ENCODE measurements around the gene ZNF512. TPM values are rescaled to one million over a fixed set of nuclear protein-coding genes. Genes with fewer than 3 reads are reported as not detected.

The ZNF512 gene
- total and polyA plus RNA-seq, 2 donors (not counting 1 experiment from before 2014, with no cell fraction given) = 33.3 to 72.3 TPM

GRCh38 chr2:27613985-27614384 lies 31.1 kb downstream of the ZNF512 start:
- intact Hi-C loops (cut with micrococcal nuclease) = no loop called here
- Histone ChIP-seq H3K36me3 (replicated peaks in 1 of 2; ENCODE audit: control extremely low read depth in 1 of 2, control insufficient read depth in 1 of 2, extremely low read depth in 1 of 2, insufficient read depth in 2 of 2, low read length in 1 of 2) (peaks cover 11 to 48% of the 10 kb centered on the region in 2 experiments), H3K4me1 (ENCODE audit: control insufficient read depth in 2 of 2, insufficient read depth in 2 of 2, low read length in 2 of 2) (no peaks in the 10 kb centered on the region), H3K27me3 (replicated peaks in 1 of 4; ENCODE audit: control extremely low read depth in 1 of 4, control insufficient read depth in 3 of 4, insufficient read depth in 4 of 4, low read length in 3 of 4) (no peaks in the 10 kb centered on the region), H3K79me2 (ENCODE audit: control insufficient read depth, insufficient read depth, low read length) (peaks cover 3% of the 10 kb centered on the region), H3K27ac (ENCODE audit: low read length in 2 of 2) (no peak overlapping the region), H3K9me3 (ENCODE audit: control extremely low read depth in 1 of 3, control insufficient read depth in 2 of 3, insufficient read depth in 1 of 3, low read length in 2 of 3) (no peaks in the 10 kb centered on the region), H3K9ac (ENCODE audit: low read length) (no peak overlapping the region), H3K4me2 (replicated peaks; ENCODE audit: low read depth, low read length, poor library complexity, severe bottlenecking) (no peak overlapping the region), H2AFZ (ENCODE audit: insufficient read depth, low read depth, low read length, poor library complexity, severe bottlenecking) (no peak overlapping the region), H3K4me3 (ENCODE audit: control extremely low read depth in 1 of 5, extremely low read depth in 1 of 5, insufficient read depth in 1 of 5, low read depth in 2 of 5, low read length in 4 of 5) (no peak overlapping the region), H4K20me1 (ENCODE audit: control insufficient read depth, insufficient read depth, low read length, poor library complexity, severe bottlenecking) (no peaks in the 10 kb centered on the region)
- no CpG with 5 or more reads among the region's 2 CpGs for WGBS (ENCODE audit: insufficient coverage)
- Mint-ChIP-seq H3K9me3 (ENCODE audit: insufficient read depth) (no peaks in the 10 kb centered on the region), H3K4me3 (no peak overlapping the region), H3K27ac (no peak overlapping the region), H3K27me3 (no peaks in the 10 kb centered on the region), H3K4me1 (no peaks in the 10 kb centered on the region)
- DNase-seq (no peak), ATAC-seq (ENCODE audit: low read depth) (no peak)
- no peak for TF ChIP-seq CTCF (IDR thresholded peaks at IDR 0.05)
- TF ChIP-seq EZH2 (IDR thresholded peaks at IDR 0.05; ENCODE audit: borderline replicate concordance, insufficient read depth, low read depth, low read length, poor library complexity, severe bottlenecking) = no peak
- ChIA-PET POLR2A (no interaction called here), CTCF (no interaction called here)

DNA sequence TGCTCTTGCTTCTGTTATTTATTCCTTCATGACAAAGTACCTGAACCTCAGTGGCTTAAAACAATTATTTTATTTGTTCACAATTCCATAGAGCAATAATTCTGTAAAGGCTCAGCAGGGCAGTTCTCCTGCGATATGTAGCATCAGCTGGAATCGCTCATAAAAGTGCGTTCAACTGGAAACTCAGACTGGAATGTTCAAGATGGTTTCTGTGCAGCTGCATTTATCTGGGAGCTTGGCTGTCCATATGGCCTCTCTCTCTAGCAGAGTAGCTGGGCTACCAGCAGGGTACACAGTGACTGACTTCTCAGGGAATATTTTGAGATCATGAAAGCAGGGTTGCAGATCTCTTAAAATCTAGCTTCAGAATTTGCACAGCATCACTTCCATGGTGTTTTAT lies 32.5 kb downstream of the ZNF512 start:
- no peaks in the 10 kb centered on the region for H3K4me1 Mint-ChIP-seq
- Histone ChIP-seq H4K20me1 (ENCODE audit: control insufficient read depth, insufficient read depth, low read length, poor library complexity, severe bottlenecking) (no peaks in the 10 kb centered on the region), H3K4me1 (ENCODE audit: control insufficient read depth in 2 of 2, insufficient read depth in 2 of 2, low read length in 2 of 2) (no peaks in the 10 kb centered on the region), H3K27me3 (replicated peaks in 1 of 4; ENCODE audit: control extremely low read depth in 1 of 4, control insufficient read depth in 3 of 4, insufficient read depth in 4 of 4, low read length in 3 of 4) (no peaks in the 10 kb centered on the region), H3K4me2 (replicated peaks; ENCODE audit: low read depth, low read length, poor library complexity, severe bottlenecking) (no peak overlapping the region), H3K4me3 (ENCODE audit: control extremely low read depth in 1 of 5, extremely low read depth in 1 of 5, insufficient read depth in 1 of 5, low read depth in 2 of 5, low read length in 4 of 5) (no peak overlapping the region), H2AFZ (ENCODE audit: insufficient read depth, low read depth, low read length, poor library complexity, severe bottlenecking) (no peak overlapping the region), H3K9me3 (ENCODE audit: control extremely low read depth in 1 of 3, control insufficient read depth in 2 of 3, insufficient read depth in 1 of 3, low read length in 2 of 3) (no peaks in the 10 kb centered on the region), H3K79me2 (ENCODE audit: control insufficient read depth, insufficient read depth, low read length) (no peaks in the 10 kb centered on the region), H3K36me3 (replicated peaks in 1 of 2; ENCODE audit: control extremely low read depth in 1 of 2, control insufficient read depth in 1 of 2, extremely low read depth in 1 of 2, insufficient read depth in 2 of 2, low read length in 1 of 2) (peaks cover 9 to 43% of the 10 kb centered on the region in 2 experiments), H3K27ac (ENCODE audit: low read length in 2 of 2) (no peak overlapping the region), H3K9ac (ENCODE audit: low read length) (no peak overlapping the region)
- ATAC-seq (ENCODE audit: low read depth) (no peak), DNase-seq (no peak)
- ChIA-PET CTCF (no interaction called here), POLR2A (no interaction called here)
- H3K27ac Mint-ChIP-seq = no peak overlapping the region
- WGBS (ENCODE audit: insufficient coverage) = 96% methylated on average over 3 of the region's 3 CpGs
- H3K9me3 Mint-ChIP-seq (ENCODE audit: insufficient read depth) = no peaks in the 10 kb centered on the region
- H3K27me3 Mint-ChIP-seq = no peaks in the 10 kb centered on the region
- no peak overlapping the region for H3K4me3 Mint-ChIP-seq
- intact Hi-C loops (cut with micrococcal nuclease) = no loop called here
- TF ChIP-seq EZH2 (IDR thresholded peaks at IDR 0.05; ENCODE audit: borderline replicate concordance, insufficient read depth, low read depth, low read length, poor library complexity, severe bottlenecking) (no peak), CTCF (IDR thresholded peaks at IDR 0.05) (no peak)

All from B cell (primary cell).